SK-N-MC (cell line): ENCODE measurements around the gene SPDYE1.

Experiments used
- DNase-seq: peaks from one replicate; pipeline ENCODE4 v3.0.0-alpha.2; 2011; ENCODE audit warnings: low read depth, low spot score
- H3K27ac ChIP-seq: fragments of 200-600 bp; sonication (generic); 2 replicates; pipeline ENCODE4 v1.5.1; 2016; ENCODE audit warnings: mixed run types
- H3K36me3 ChIP-seq: fragments of 200-600 bp; sonication (generic); 2 replicates; pipeline ENCODE4 v1.6.1; 2017; ENCODE audit warnings: antibody characterized with exemption, low read length, mixed read lengths; ENCODE audit not compliant: insufficient read depth
- H3K4me3 ChIP-seq: fragments of 200-600 bp; sonication (generic); 2 replicates; pipeline ENCODE4 v1.5.1; 2016
- H3K9ac ChIP-seq: fragments of 200-600 bp; sonication (generic); 2 replicates; pipeline ENCODE4 v1.8.0; 2017; ENCODE audit warnings: mixed run types, mixed read lengths; ENCODE audit not compliant: insufficient read length
- H3K9me3 ChIP-seq: fragments of 200-600 bp; sonication (generic); 2 replicates; pipeline ENCODE4 v1.6.1; 2017; ENCODE audit warnings: low read depth, mild to moderate bottlenecking, antibody characterized with exemption, low read length, moderate library complexity, mixed read lengths
- EZH2 ChIP-seq: fragments of 200-600 bp; sonication (generic); IDR thresholded peaks from one replicate; pipeline ENCODE4 v1.6.1; 2017; ENCODE audit warnings: antibody characterized with exemption
- FOXP2 ChIP-seq: optimal IDR thresholded peaks from 2 replicates; pipeline ENCODE3; 2011; ENCODE audit warnings: mild to moderate bottlenecking, moderate library complexity; ENCODE audit not compliant: insufficient read depth; ENCODE audit errors: extremely low read length, control extremely low read depth
- POLR2AphosphoS5 ChIP-seq: IDR thresholded peaks from 2 replicates; pipeline ENCODE4 v1.6.1; 2012; ENCODE audit warnings: mild to moderate bottlenecking, low read depth, low read length, borderline replicate concordance

Gene SPDYE1

GRCh38 chr7:44057849-44058758 lies 60.4 kb downstream of the SPDYE1 start:
- TF ChIP-seq FOXP2 (no peak), EZH2 (no peak), POLR2AphosphoS5 (no peak)
- Histone ChIP-seq H3K9ac (no peak overlapping the region), H3K27ac (no peak overlapping the region), H3K4me3 (no peak overlapping the region), H3K9me3 (no peaks in the 10 kb centered on the region), H3K36me3 (peaks cover 76% of the 10 kb centered on the region)
- DNase-seq, result no peak

GRCh38 chr7:44058759-44059218 lies 61.1 kb downstream of the SPDYE1 start:
- no peak for DNase-seq
- peaks cover 70% of the 10 kb centered on the region for H3K36me3 ChIP-seq
- no peak overlapping the region for H3K4me3 ChIP-seq
- no peak overlapping the region for H3K27ac ChIP-seq
- TF ChIP-seq FOXP2 (no peak), POLR2AphosphoS5 (no peak), EZH2 (no peak)
- no peaks in the 10 kb centered on the region for H3K9me3 ChIP-seq
- H3K9ac ChIP-seq, result no peak overlapping the region

- Histone ChIP-seq H3K36me3 (peaks cover 64% of the 10 kb centered on the region), H3K9ac (no peak overlapping the region), H3K9me3 (no peaks in the 10 kb centered on the region), H3K27ac (no peak overlapping the region), H3K4me3 (no peak overlapping the region)
- no peak for DNase-seq
- TF ChIP-seq POLR2AphosphoS5, result no peak
- no peak for TF ChIP-seq FOXP2
- TF ChIP-seq EZH2, result no peak
Measured at GRCh38 chr7:44059219-44060090, 61.8 kb downstream of the SPDYE1 start.
